Head of caudate nucleus (tissue), 42 donors: ENCODE results near the gene HM13.
A peak's percentile ranks its signal among the peaks of the same experiment; 100 is the strongest.
"Not testable (repeated sequence)": the region's sequence is repeated elsewhere in the genome, so short reads cannot be mapped to it uniquely, and the experiment has no call there.

Source experiments
- DNase-seq, 42 donors: peaks; one replicate each; pipeline versions ENCODE4 v3.0.0 to v3.0.0-alpha.2; 2020 to 2021; ENCODE audit warnings: mixed read lengths in 7 of 42
- intact Hi-C: fragments of 100-400 bp; cut with DNase I; formaldehyde crosslinking; loops from one replicate; pipeline ENCODE4 v1.15.0; 2022

Gene HM13

GRCh38 chr20:31496761-31497295 is 17.4 kb upstream of the HM13 start:
- no peak for DNase-seq
- intact Hi-C loops = no loop called here

- intact Hi-C loops = no loop called here
- peak in 4 of 42 donors; percentile 8 to 23 (median 14) for DNase-seq
Measured at GRCh38 chr20:31497838-31498540, 16.3 kb upstream of the HM13 start.

GRCh38 chr20:31500527-31500926 is 13.7 kb upstream of the HM13 start:
- intact Hi-C loops = no loop called here
- DNase-seq = no peak

GRCh38 chr20:31502884-31503673 is 11.2 kb upstream of the HM13 start:
- intact Hi-C loops = not testable (repeated sequence)
- peak; percentile 60 to 92 (median 80) for DNase-seq

- DNase-seq = no peak
- intact Hi-C loops = no loop called here
Measured at GRCh38 chr20:31505903-31506302, 8.3 kb upstream of the HM13 start.

GRCh38 chr20:31508517-31509244 is 5.6 kb upstream of the HM13 start:
- DNase-seq = no peak
- intact Hi-C loops = no loop called here

- intact Hi-C loops = no loop called here
- no peak for DNase-seq
Measured at GRCh38 chr20:31515072-31515774, 981 bp downstream of the HM13 start.

- DNase-seq = no peak
- intact Hi-C loops = no loop called here
Measured at GRCh38 chr20:31515775-31516107, 1.5 kb downstream of the HM13 start.

GRCh38 chr20:31516166-31516565 is 1.9 kb downstream of the HM13 start:
- intact Hi-C loops = no loop called here
- DNase-seq = peak in 9 of 42 donors; percentile 13 to 58 (median 28)

- DNase-seq = no peak
Measured at GRCh38 chr20:31516651-31517050, 2.4 kb downstream of the HM13 start.

GRCh38 chr20:31517373-31517772 is 3.1 kb downstream of the HM13 start:
- intact Hi-C loops = no loop called here
- peak in 7 of 42 donors; percentile 7 to 30 (median 14) for DNase-seq

More at GRCh38 chr20:31516651-31517050, 2.4 kb downstream of the HM13 start:
- intact Hi-C loops = no loop called here

GRCh38 chr20:31521267-31521666 is 7.0 kb downstream of the HM13 start:
- DNase-seq, intact Hi-C loops: not testable (repeated sequence)

- no peak for DNase-seq
- intact Hi-C loops = no loop called here
Measured at GRCh38 chr20:31522731-31523130, 8.5 kb downstream of the HM13 start.

GRCh38 chr20:31523361-31524283 is 9.4 kb downstream of the HM13 start:
- peak in 13 of 42 donors; percentile 10 to 58 (median 27) for DNase-seq
- intact Hi-C loops = no loop called here

- DNase-seq = peak in 1 of 42 donors; percentile 10
Measured at GRCh38 chr20:31527266-31527665, 13.0 kb downstream of the HM13 start.

GRCh38 chr20:31535298-31535697 is 21.1 kb downstream of the HM13 start:
- DNase-seq = no peak
- intact Hi-C loops = no loop called here

More at GRCh38 chr20:31527266-31527665, 13.0 kb downstream of the HM13 start:
- intact Hi-C loops = no loop called here

- no peak for DNase-seq
- intact Hi-C loops = no loop called here
Measured at GRCh38 chr20:31536575-31536974, 22.3 kb downstream of the HM13 start.
